ENCODE results near the gene CLP1.
A peak's percentile ranks its signal among the peaks of the same experiment; 100 is the strongest.

The CLP1 gene

DNA sequence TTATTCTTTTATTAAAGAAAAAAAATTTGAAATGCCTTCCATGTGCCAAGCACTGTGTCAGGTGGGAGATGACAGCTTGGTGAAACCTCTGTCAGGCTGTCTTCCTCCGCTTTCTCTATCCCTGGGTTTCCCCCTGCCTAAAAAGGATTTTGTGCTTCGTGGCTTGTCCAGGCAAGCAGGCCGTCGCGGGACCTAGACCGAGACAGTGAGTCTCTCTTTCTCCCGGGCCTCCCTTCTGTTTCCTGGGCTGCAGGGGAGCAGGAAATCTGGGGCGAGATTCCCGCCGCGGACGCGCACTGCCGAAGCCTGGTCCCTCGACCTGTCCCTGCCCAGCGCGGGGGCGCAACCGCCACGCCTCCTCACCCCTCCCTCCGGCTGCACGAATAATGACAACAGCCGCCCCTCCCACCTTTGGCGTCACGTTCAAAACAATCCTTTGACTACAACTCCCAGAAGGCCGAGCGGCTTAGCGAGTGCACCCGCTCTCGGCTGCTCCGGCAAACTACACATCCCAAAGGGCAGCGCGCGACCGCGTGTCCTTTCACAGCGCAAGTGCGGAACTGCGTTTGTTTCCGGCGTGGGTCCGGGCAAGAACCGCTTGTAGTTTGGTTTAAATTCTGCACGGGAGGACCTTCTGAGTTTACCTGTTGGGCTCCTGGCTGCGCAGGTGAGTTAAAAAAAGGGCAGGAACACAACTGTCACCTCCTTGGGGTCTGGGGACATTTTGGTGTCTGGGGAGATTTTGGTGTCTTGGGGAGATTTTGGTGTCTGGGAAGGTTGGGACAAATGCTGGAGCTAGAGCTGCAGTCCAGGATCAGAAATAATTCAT lies at the start of gene CLP1:
Gene CLP1 (plus strand): TSS at position 569 of the 829 bp plus-strand sequence. CDS start 1,715 bp downstream, outside the sequence.
- H3K4me1 ChIP-seq (ENCODE audit: control insufficient read depth, insufficient read depth, low read length) = peaks cover 15% of the 10 kb centered on the region
- H3K9ac ChIP-seq (ENCODE audit: low read length) = peak within 1 kb of the TSS; percentile 84
- peak within 1 kb of the TSS; percentile 28 for H3K4me3 ChIP-seq (ENCODE audit: low read length)
- no peaks in the 10 kb centered on the region for H3K27me3 ChIP-seq (ENCODE audit: control insufficient read depth, insufficient read depth, low read length)
- H3K36me3 ChIP-seq (ENCODE audit: control insufficient read depth, insufficient read depth, low read length) = peaks cover 7% of the 10 kb centered on the region
- no peaks in the 10 kb centered on the region for H3K9me3 ChIP-seq (ENCODE audit: control insufficient read depth, low read length)

DNA sequence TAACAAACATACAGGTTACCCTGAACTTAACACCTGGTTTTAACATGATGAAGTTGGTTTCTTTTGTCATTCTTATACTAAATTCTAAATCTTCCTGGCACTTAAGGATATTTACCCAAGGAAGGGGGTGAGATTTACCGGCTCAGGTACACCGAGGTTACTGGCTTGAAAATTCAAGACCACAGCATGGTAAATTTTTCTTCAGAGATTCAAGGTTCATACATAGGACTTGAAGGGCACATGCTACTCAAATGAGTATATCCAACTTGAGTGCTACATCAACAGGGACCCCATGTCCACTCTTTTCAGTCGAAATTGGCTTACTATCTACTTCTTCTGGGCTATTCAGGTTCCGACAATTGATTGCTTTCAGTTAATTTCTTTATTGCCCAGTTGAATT lies 47.4 kb upstream of the CLP1 start:
- Histone ChIP-seq H3K4me3 (ENCODE audit: low read length) (no peak overlapping the region), H3K9me3 (ENCODE audit: control insufficient read depth, low read length) (no peaks in the 10 kb centered on the region), H3K9ac (ENCODE audit: low read length) (no peak overlapping the region), H3K36me3 (ENCODE audit: control insufficient read depth, insufficient read depth, low read length) (no peaks in the 10 kb centered on the region), H3K27me3 (ENCODE audit: control insufficient read depth, insufficient read depth, low read length) (no peaks in the 10 kb centered on the region), H3K4me1 (ENCODE audit: control insufficient read depth, insufficient read depth, low read length) (no peaks in the 10 kb centered on the region)

DNA sequence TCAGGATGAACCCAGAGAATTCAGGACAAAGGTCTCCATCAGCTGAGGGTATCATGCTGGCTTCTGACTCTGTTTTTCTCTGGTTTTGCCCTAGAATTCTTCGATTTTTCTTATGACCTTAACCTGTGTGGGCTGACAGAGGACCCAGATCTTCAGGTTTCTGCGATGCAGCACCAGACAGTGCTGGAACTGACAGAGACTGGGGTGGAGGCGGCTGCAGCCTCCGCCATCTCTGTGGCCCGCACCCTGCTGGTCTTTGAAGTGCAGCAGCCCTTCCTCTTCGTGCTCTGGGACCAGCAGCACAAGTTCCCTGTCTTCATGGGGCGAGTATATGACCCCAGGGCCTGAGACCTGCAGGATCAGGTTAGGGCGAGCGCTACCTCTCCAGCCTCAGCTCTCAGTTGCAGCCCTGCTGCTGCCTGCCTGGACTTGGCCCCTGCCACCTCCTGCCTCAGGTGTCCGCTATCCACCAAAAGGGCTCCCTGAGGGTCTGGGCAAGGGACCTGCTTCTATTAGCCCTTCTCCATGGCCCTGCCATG lies 43.3 kb upstream of the CLP1 start:
- no peaks in the 10 kb centered on the region for H3K36me3 ChIP-seq (ENCODE audit: control insufficient read depth, insufficient read depth, low read length)
- H3K4me1 ChIP-seq (ENCODE audit: control insufficient read depth, insufficient read depth, low read length) = no peaks in the 10 kb centered on the region
- peaks cover 2% of the 10 kb centered on the region for H3K9me3 ChIP-seq (ENCODE audit: control insufficient read depth, low read length)
- no peaks in the 10 kb centered on the region for H3K27me3 ChIP-seq (ENCODE audit: control insufficient read depth, insufficient read depth, low read length)
- no peak overlapping the region for H3K9ac ChIP-seq (ENCODE audit: low read length)
- no peak overlapping the region for H3K4me3 ChIP-seq (ENCODE audit: low read length)

DNA sequence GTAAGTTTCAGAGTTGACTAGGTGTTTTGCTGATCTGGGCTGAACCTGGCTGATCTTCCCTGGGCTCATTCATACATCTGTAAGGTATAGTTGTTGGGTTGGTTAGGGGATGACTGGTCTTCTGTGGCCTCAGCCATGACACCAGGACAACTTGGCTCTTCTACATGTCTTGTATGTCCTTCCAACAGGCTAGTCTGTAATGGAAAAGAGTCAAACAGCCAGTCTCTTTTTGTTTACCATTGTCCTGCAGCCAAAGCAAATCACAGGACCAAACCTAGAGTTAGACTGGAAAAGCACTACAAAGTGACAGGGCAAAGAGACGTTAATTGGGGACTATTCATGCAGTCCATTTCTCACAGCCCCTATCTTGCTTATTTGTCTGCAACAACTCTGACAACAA lies 42.3 kb upstream of the CLP1 start:
- H3K27me3 ChIP-seq (ENCODE audit: control insufficient read depth, insufficient read depth, low read length) = no peaks in the 10 kb centered on the region
- H3K4me1 ChIP-seq (ENCODE audit: control insufficient read depth, insufficient read depth, low read length) = no peaks in the 10 kb centered on the region
- H3K9me3 ChIP-seq (ENCODE audit: control insufficient read depth, low read length) = peaks cover 4% of the 10 kb centered on the region
- H3K36me3 ChIP-seq (ENCODE audit: control insufficient read depth, insufficient read depth, low read length) = no peaks in the 10 kb centered on the region
- no peak overlapping the region for H3K4me3 ChIP-seq (ENCODE audit: low read length)
- H3K9ac ChIP-seq (ENCODE audit: low read length) = no peak overlapping the region

DNA sequence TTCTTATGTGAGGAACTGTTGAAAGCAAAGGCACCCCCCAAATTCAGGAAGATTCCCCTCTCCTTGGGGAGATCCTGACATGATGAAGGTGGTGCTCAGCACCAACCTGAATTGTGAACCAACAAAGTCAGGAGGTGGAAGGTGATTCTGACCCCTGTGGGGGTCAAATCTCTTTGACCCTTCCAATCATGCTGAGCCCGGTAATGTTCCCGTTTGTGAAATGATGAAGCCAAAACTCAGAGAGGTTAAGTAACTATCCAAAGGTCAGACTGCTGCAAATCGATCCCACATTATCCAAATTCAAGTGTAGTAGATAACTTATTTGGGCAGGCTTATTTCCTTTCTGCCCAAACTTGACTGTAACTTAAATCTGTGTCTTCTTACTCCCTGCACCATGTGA lies 41.0 kb upstream of the CLP1 start:
- no peak overlapping the region for H3K4me3 ChIP-seq (ENCODE audit: low read length)
- H3K4me1 ChIP-seq (ENCODE audit: control insufficient read depth, insufficient read depth, low read length) = no peaks in the 10 kb centered on the region
- H3K27me3 ChIP-seq (ENCODE audit: control insufficient read depth, insufficient read depth, low read length) = no peaks in the 10 kb centered on the region
- H3K36me3 ChIP-seq (ENCODE audit: control insufficient read depth, insufficient read depth, low read length) = no peaks in the 10 kb centered on the region
- no peak overlapping the region for H3K9ac ChIP-seq (ENCODE audit: low read length)
- H3K9me3 ChIP-seq (ENCODE audit: control insufficient read depth, low read length) = peaks cover 4% of the 10 kb centered on the region

DNA sequence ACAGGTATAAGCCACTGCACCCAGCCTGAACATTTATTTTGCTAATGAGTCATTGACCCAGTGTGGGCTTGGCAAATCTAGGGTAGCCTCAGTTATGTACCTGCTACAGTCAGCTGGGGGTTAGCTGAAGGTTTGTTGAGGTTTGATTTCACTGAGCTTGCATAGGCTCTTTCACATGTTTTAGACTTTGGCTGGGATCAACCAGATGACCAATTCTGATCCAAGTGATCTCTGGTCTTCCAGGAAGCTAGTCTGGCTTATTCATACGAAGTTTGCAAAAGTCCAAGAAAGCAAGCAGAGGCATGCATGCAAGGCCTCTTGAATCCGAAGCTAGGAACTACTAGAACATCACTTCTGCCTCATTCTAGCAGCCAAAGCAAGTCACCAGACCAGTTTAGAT lies 39.1 kb upstream of the CLP1 start:
- Histone ChIP-seq H3K9ac (ENCODE audit: low read length) (no peak overlapping the region), H3K4me1 (ENCODE audit: control insufficient read depth, insufficient read depth, low read length) (no peaks in the 10 kb centered on the region), H3K36me3 (ENCODE audit: control insufficient read depth, insufficient read depth, low read length) (no peaks in the 10 kb centered on the region), H3K9me3 (ENCODE audit: control insufficient read depth, low read length) (peaks cover 4% of the 10 kb centered on the region), H3K27me3 (ENCODE audit: control insufficient read depth, insufficient read depth, low read length) (no peaks in the 10 kb centered on the region), H3K4me3 (ENCODE audit: low read length) (no peak overlapping the region)

DNA sequence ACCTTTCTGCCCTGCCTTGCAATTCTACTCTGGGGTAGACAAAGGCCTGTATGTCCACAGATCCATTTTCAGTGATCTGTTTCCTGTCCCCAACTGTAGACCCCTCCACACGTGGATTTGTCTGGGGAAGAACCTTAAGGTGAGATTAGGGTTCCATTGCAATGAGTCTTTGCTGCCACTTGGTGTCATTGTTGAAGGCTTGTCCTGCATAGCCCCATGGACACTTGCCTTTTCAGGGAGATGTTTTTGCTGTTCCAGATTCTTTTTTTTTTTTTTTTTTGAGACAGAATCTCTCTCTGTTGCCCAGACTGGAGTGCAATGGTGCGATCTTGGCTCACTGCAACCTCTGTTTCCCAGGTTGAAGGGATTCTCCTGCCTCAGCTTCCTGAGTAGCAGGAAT lies 38.2 kb upstream of the CLP1 start:
- Histone ChIP-seq H3K9ac (ENCODE audit: low read length) (no peak overlapping the region), H3K9me3 (ENCODE audit: control insufficient read depth, low read length) (peaks cover 4% of the 10 kb centered on the region), H3K4me3 (ENCODE audit: low read length) (no peak overlapping the region), H3K4me1 (ENCODE audit: control insufficient read depth, insufficient read depth, low read length) (no peaks in the 10 kb centered on the region), H3K27me3 (ENCODE audit: control insufficient read depth, insufficient read depth, low read length) (no peaks in the 10 kb centered on the region), H3K36me3 (ENCODE audit: control insufficient read depth, insufficient read depth, low read length) (no peaks in the 10 kb centered on the region)

DNA sequence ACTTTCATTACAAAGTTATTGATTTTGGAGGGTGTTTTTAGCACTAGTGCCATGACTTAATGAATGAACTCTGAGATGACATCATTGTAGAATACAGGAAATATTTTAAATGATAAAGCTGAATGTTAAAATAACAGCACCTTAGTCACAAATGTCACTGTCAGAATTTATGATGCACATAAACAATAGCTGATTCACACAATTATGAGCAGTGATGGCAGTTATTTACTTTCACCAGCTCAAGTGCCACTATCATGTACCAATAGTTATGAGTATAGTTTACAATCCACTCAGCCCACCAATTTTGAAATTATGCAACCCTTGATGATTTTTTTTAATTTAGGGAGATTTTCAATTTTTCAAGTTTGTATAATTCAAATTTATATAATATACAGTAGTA lies 37.1 kb upstream of the CLP1 start:
- Histone ChIP-seq H3K4me3 (ENCODE audit: low read length) (no peak overlapping the region), H3K36me3 (ENCODE audit: control insufficient read depth, insufficient read depth, low read length) (no peaks in the 10 kb centered on the region), H3K9ac (ENCODE audit: low read length) (no peak overlapping the region), H3K9me3 (ENCODE audit: control insufficient read depth, low read length) (peaks cover 4% of the 10 kb centered on the region), H3K27me3 (ENCODE audit: control insufficient read depth, insufficient read depth, low read length) (no peaks in the 10 kb centered on the region), H3K4me1 (ENCODE audit: control insufficient read depth, insufficient read depth, low read length) (no peaks in the 10 kb centered on the region)

DNA sequence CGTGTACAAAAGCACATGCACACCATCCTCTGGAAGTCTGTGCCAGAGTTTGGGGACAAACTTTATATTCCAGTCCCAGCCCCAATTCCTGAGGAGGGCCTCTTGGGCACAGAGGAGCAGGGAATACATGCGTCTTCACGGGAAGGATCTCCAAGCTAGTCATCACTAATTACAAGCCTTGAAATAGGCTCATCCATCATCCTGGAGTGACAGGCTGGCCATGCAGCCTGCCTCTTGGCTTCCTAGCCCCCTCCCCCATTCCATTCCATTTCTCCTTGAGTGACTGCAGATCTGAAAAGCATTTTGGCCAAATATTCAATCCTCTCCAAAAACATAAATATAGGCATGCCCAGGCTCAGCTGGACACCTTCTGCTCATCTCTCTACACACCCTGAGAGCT lies 35.3 kb upstream of the CLP1 start:
- Histone ChIP-seq H3K9me3 (ENCODE audit: control insufficient read depth, low read length) (peaks cover 4% of the 10 kb centered on the region), H3K27me3 (ENCODE audit: control insufficient read depth, insufficient read depth, low read length) (no peaks in the 10 kb centered on the region), H3K9ac (ENCODE audit: low read length) (no peak overlapping the region), H3K4me3 (ENCODE audit: low read length) (no peak overlapping the region), H3K4me1 (ENCODE audit: control insufficient read depth, insufficient read depth, low read length) (no peaks in the 10 kb centered on the region), H3K36me3 (ENCODE audit: control insufficient read depth, insufficient read depth, low read length) (no peaks in the 10 kb centered on the region)

DNA sequence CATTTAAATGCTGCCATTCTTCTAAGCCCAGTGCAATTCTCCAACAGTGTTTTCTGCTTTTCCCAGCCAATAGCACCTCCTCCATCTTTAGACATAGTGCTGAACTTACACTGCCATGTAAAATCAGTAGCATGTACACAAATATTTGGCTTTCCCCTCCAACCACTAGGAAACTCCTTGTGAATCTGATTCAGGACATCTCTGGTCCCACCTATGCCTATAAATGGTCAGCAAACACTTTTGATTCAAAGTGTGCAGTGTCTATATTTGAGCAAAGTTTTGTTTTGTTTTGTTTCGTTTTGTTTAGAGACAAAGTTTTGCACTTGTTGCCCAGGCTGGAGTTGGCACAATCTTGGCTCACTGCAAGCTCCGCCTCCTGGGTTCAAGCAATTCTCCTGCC lies 32.7 kb upstream of the CLP1 start:
- H3K27me3 ChIP-seq (ENCODE audit: control insufficient read depth, insufficient read depth, low read length) = no peaks in the 10 kb centered on the region
- no peaks in the 10 kb centered on the region for H3K36me3 ChIP-seq (ENCODE audit: control insufficient read depth, insufficient read depth, low read length)
- H3K9ac ChIP-seq (ENCODE audit: low read length) = no peak overlapping the region
- no peaks in the 10 kb centered on the region for H3K9me3 ChIP-seq (ENCODE audit: control insufficient read depth, low read length)
- no peak overlapping the region for H3K4me3 ChIP-seq (ENCODE audit: low read length)
- H3K4me1 ChIP-seq (ENCODE audit: control insufficient read depth, insufficient read depth, low read length) = no peaks in the 10 kb centered on the region

DNA sequence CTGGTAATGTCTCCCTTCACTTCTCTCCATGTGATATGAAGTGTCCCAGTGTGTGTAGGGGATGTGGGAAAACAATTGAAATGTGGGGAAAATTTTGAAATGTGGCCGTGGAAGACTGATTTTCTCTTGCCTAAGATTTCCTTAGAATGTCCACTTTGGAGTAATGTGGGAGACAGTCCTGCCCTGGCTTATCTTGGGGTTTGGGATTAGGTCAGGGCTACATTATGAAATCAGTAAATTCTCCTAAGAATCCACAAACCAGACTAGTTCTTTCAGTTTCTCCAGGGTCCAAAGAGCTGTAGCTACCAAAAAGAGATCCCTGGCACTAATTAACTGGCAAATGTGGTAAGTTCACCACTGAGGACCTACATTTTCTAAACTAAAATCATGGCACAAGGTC lies 30.7 kb upstream of the CLP1 start:
- Histone ChIP-seq H3K36me3 (ENCODE audit: control insufficient read depth, insufficient read depth, low read length) (no peaks in the 10 kb centered on the region), H3K9ac (ENCODE audit: low read length) (no peak overlapping the region), H3K4me1 (ENCODE audit: control insufficient read depth, insufficient read depth, low read length) (no peaks in the 10 kb centered on the region), H3K27me3 (ENCODE audit: control insufficient read depth, insufficient read depth, low read length) (no peaks in the 10 kb centered on the region), H3K9me3 (ENCODE audit: control insufficient read depth, low read length) (no peaks in the 10 kb centered on the region), H3K4me3 (ENCODE audit: low read length) (no peak overlapping the region)

DNA sequence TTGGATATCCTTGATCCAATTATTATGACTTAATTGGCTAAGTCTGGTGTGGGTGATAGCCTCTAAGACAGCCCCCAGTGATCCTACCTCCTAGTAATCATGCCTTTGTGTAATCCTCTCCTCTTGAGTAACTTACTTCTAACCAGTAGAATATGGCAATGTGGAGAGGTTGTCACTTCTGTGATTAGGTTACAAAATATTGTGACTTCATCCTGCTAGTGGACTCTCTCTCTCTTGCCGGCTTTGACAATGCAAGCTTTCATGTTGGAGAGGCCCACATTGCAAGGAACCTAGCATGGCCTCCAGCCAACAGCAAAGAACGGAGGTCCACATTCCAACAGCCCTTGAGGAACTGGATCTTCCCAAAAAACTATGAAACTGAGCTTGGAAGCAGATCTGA lies 27.4 kb upstream of the CLP1 start:
- Histone ChIP-seq H3K9ac (ENCODE audit: low read length) (no peak overlapping the region), H3K4me3 (ENCODE audit: low read length) (no peak overlapping the region), H3K9me3 (ENCODE audit: control insufficient read depth, low read length) (no peaks in the 10 kb centered on the region), H3K36me3 (ENCODE audit: control insufficient read depth, insufficient read depth, low read length) (no peaks in the 10 kb centered on the region), H3K27me3 (ENCODE audit: control insufficient read depth, insufficient read depth, low read length) (peaks cover 6% of the 10 kb centered on the region), H3K4me1 (ENCODE audit: control insufficient read depth, insufficient read depth, low read length) (no peaks in the 10 kb centered on the region)

All from mucosa of stomach (tissue), 1 donor.